Measurements from ENCODE around the gene ZDHHC13.

Gene ZDHHC13

DNA sequence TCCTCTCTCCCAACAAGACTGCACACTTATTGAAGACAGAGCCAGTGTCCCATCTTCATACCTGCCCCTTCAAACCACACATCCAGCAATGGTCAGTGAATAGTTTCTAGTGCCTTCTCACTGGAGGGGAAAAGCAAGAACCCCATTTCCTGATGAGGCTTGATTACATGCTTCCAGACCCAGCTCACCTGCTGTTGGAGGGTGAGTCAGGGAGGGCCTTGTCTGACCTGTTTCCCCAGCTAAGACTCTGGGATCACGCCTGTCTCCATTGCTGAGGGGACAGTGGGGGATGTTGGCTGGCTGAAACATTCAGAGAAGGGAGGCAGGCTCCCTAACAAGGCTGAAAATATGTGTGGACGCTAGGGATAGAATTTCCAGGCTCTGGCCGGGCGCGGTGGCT, 27.5 kb upstream of the ZDHHC13 start:
- H3K4me1 ChIP-seq = no peaks in the 10 kb centered on the region
- no peak overlapping the region for H3K9ac ChIP-seq
- H3K9me3 ChIP-seq (ENCODE audit: control insufficient read depth, low read length) = no peaks in the 10 kb centered on the region
- H3K79me2 ChIP-seq = no peaks in the 10 kb centered on the region
- H3K36me3 ChIP-seq (ENCODE audit: control insufficient read depth, insufficient read depth, low read length) = no peaks in the 10 kb centered on the region
- H3K27ac ChIP-seq = no peak overlapping the region
- H3K4me3 ChIP-seq (ENCODE audit: low read depth, low read length) = no peak overlapping the region
- H3K27me3 ChIP-seq (ENCODE audit: control insufficient read depth, insufficient read depth, low read length) = no peaks in the 10 kb centered on the region
- TF ChIP-seq, protein P1, sequence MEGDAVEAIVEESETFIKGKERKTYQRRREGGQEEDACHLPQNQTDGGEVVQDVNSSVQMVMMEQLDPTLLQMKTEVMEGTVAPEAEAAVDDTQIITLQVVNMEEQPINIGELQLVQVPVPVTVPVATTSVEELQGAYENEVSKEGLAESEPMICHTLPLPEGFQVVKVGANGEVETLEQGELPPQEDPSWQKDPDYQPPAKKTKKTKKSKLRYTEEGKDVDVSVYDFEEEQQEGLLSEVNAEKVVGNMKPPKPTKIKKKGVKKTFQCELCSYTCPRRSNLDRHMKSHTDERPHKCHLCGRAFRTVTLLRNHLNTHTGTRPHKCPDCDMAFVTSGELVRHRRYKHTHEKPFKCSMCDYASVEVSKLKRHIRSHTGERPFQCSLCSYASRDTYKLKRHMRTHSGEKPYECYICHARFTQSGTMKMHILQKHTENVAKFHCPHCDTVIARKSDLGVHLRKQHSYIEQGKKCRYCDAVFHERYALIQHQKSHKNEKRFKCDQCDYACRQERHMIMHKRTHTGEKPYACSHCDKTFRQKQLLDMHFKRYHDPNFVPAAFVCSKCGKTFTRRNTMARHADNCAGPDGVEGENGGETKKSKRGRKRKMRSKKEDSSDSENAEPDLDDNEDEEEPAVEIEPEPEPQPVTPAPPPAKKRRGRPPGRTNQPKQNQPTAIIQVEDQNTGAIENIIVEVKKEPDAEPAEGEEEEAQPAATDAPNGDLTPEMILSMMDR (IDR thresholded peaks at IDR 0.05) = no peak
- H2AFZ ChIP-seq = no peak overlapping the region
- H3K4me2 ChIP-seq (ENCODE audit: low read length) = no peak overlapping the region

DNA sequence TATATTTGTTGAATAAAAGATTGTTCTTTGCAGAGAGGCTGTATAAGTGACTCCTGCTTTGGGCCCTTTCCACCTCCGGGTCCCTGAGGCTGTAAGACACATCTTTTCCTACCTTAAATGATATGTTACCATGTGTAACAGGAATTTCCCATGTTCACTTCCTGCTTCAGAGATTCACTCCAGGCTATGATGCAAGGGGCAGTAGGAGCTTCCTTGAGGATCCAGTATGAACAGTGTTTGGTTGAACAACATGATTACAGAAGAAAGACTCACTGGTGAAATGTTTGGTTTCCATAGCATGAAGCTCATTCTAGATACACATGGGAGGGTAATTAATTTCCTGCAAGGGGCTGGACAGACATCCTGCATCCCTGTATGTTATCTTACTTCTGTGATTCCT, 25.6 kb upstream of the ZDHHC13 start:
- no peaks in the 10 kb centered on the region for H3K4me1 ChIP-seq
- no peak overlapping the region for H2AFZ ChIP-seq
- no peak overlapping the region for H3K9ac ChIP-seq
- TF ChIP-seq, protein P1 (IDR thresholded peaks at IDR 0.05) = no peak
- no peaks in the 10 kb centered on the region for H3K9me3 ChIP-seq (ENCODE audit: control insufficient read depth, low read length)
- no peaks in the 10 kb centered on the region for H3K79me2 ChIP-seq
- H3K27ac ChIP-seq = no peak overlapping the region
- no peaks in the 10 kb centered on the region for H3K27me3 ChIP-seq (ENCODE audit: control insufficient read depth, insufficient read depth, low read length)
- H3K4me2 ChIP-seq (ENCODE audit: low read length) = no peak overlapping the region
- H3K4me3 ChIP-seq (ENCODE audit: low read depth, low read length) = no peak overlapping the region
- H3K36me3 ChIP-seq (ENCODE audit: control insufficient read depth, insufficient read depth, low read length) = no peaks in the 10 kb centered on the region

DNA sequence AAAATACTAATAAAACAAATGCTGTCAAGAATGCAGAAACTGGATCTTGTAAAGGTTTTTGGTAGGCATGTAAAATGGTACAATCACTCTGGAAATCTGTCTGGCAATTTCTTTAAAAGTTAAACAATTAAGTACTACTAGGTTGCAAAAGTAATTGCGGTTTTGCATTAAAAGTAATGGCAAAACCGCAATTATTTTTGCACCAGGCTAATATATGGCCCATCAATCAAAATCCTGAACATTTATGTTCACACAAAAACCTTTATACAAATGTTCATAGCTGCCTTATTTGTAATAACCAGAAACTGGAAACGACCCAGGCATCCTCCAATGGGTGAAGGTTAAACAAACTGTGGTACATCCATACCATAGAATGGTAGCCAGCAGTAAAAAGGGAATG, 24.6 kb upstream of the ZDHHC13 start:
- Histone ChIP-seq H3K4me3 (ENCODE audit: low read depth, low read length) (no peak overlapping the region), H3K4me2 (ENCODE audit: low read length) (no peak overlapping the region), H3K36me3 (ENCODE audit: control insufficient read depth, insufficient read depth, low read length) (no peaks in the 10 kb centered on the region), H3K79me2 (no peaks in the 10 kb centered on the region), H3K27me3 (ENCODE audit: control insufficient read depth, insufficient read depth, low read length) (no peaks in the 10 kb centered on the region), H2AFZ (no peak overlapping the region), H3K27ac (no peak overlapping the region), H3K9ac (no peak overlapping the region), H3K9me3 (ENCODE audit: control insufficient read depth, low read length) (no peaks in the 10 kb centered on the region), H3K4me1 (no peaks in the 10 kb centered on the region)
- TF ChIP-seq, protein P1 (IDR thresholded peaks at IDR 0.05) = no peak

DNA sequence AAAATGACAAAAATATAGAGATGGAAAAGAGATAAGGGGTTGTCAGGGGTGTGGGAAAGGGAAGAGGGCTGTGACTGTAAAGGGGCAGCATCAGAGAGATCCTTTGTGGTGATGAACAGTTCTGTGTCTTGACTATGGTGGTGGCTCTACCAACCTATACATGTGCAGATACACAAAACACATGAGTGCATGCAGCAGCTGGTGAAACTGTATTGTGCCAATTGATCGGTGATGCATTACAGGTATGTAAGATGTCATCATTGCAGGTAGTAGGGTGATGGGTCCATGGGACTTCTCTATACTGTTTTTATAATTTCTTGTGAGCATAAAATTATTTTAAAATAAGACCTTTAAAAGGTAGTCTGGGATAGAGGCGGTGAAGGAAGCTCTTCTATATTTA, 24.1 kb upstream of the ZDHHC13 start:
- Histone ChIP-seq H3K9me3 (ENCODE audit: control insufficient read depth, low read length) (no peaks in the 10 kb centered on the region), H3K27me3 (ENCODE audit: control insufficient read depth, insufficient read depth, low read length) (no peaks in the 10 kb centered on the region), H3K4me3 (ENCODE audit: low read depth, low read length) (no peak overlapping the region), H3K36me3 (ENCODE audit: control insufficient read depth, insufficient read depth, low read length) (no peaks in the 10 kb centered on the region), H3K4me2 (ENCODE audit: low read length) (no peak overlapping the region), H3K79me2 (no peaks in the 10 kb centered on the region), H3K27ac (no peak overlapping the region), H2AFZ (no peak overlapping the region), H3K9ac (no peak overlapping the region), H3K4me1 (no peaks in the 10 kb centered on the region)
- TF ChIP-seq, protein P1 (IDR thresholded peaks at IDR 0.05) = no peak

DNA sequence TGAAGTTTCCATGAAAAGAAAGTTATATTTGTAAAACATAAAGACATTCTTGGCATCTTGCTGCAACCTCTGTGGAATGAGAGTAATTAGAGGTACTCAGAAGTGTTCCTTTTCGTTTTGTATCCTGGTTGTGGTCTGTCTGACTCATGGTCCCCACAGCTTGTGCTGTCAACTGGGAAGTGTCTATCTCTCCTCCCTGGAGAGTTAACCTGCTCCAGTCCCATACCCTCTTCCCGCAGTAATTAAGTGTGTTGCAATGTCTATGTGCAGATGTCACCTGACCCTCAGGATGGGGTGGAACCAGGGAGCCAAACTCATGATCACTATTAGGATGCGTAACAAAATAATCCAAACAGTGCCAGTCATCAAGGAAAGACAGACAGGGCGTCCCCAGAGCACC, 23.0 kb upstream of the ZDHHC13 start:
- Histone ChIP-seq H2AFZ (no peak overlapping the region), H3K9ac (no peak overlapping the region), H3K36me3 (ENCODE audit: control insufficient read depth, insufficient read depth, low read length) (no peaks in the 10 kb centered on the region), H3K4me3 (ENCODE audit: low read depth, low read length) (no peak overlapping the region), H3K4me1 (no peaks in the 10 kb centered on the region), H3K4me2 (ENCODE audit: low read length) (no peak overlapping the region), H3K79me2 (no peaks in the 10 kb centered on the region), H3K9me3 (ENCODE audit: control insufficient read depth, low read length) (no peaks in the 10 kb centered on the region), H3K27me3 (ENCODE audit: control insufficient read depth, insufficient read depth, low read length) (no peaks in the 10 kb centered on the region), H3K27ac (no peak overlapping the region)
- TF ChIP-seq, protein P1 (IDR thresholded peaks at IDR 0.05) = no peak
